Common myeloid progenitor, CD34-positive (primary cell): ENCODE data around the gene STOM.

Experiments used
- CTCF ChIA-PET: fragments of 350-600 bp; sonication (Branson Sonifier 250); formaldehyde crosslinking; loops from one replicate; lab custom pipeline; 2021; ENCODE audit warnings: antibody characterized with exemption; lab: Charles Lee
- POLR2A ChIA-PET: fragments of 350-600 bp; sonication (Branson Sonifier 250); formaldehyde crosslinking; loops from one replicate; lab custom pipeline; 2021; ENCODE audit warnings: antibody characterized with exemption; lab: Charles Lee
- DNase-seq, 3 donors: peaks; one replicate each; pipeline versions ENCODE4 v3.0.0 to v3.0.0-alpha.2; 2013
- H3K27ac ChIP-seq, 2 experiments: 1 replicate in 1 of 2; 2 replicates in 1 of 2; pipeline ENCODE4 v1.7.0; 2013; ENCODE audit warnings: inconsistent platforms in 2 of 2, low read length in 2 of 2, mild to moderate bottlenecking in 2 of 2, low read depth in 1 of 2, moderate library complexity in 1 of 2; ENCODE audit not compliant: severe bottlenecking in 2 of 2, insufficient read depth in 1 of 2, poor library complexity in 1 of 2
- H3K27me3 ChIP-seq, 5 experiments: replicated peaks in 2 of 5; 1 replicate in 3 of 5; 2 replicates in 2 of 5; pipeline versions ENCODE4 v1.6.1 to v1.7.0; 2013; ENCODE audit warnings: low read length in 4 of 5, mild to moderate bottlenecking in 2 of 5, moderate library complexity in 2 of 5, inconsistent platforms in 1 of 5; ENCODE audit not compliant: insufficient read depth in 5 of 5, control insufficient read depth in 4 of 5
- H3K36me3 ChIP-seq, 4 experiments: 1 replicate in 2 of 4; 2 replicates in 2 of 4; pipeline versions ENCODE4 v1.6.1 to v1.7.0; 2013; ENCODE audit warnings: low read length in 3 of 4, control low read depth in 1 of 4, mild to moderate bottlenecking in 1 of 4; ENCODE audit not compliant: control insufficient read depth in 4 of 4, insufficient read depth in 4 of 4
- H3K4me1 ChIP-seq, 4 experiments: 1 replicate in 3 of 4; 2 replicates in 1 of 4; pipeline versions ENCODE4 v1.6.1 to v1.7.1; 2013; ENCODE audit warnings: low read length in 3 of 4, mild to moderate bottlenecking in 3 of 4, control low read depth in 1 of 4, inconsistent platforms in 1 of 4, moderate library complexity in 1 of 4; ENCODE audit not compliant: control insufficient read depth in 4 of 4, insufficient read depth in 4 of 4; ENCODE audit errors: control extremely low read depth in 1 of 4
- H3K4me3 ChIP-seq, 7 experiments: 1 replicate in 4 of 7; 2 replicates in 3 of 7; pipeline versions ENCODE4 v1.5.1 to v1.7.0; 2013; ENCODE audit warnings: mild to moderate bottlenecking in 7 of 7, low read length in 6 of 7, moderate library complexity in 6 of 7, inconsistent platforms in 2 of 7, low read depth in 2 of 7, control low read depth in 1 of 7; ENCODE audit not compliant: insufficient read depth in 4 of 7, control insufficient read depth in 1 of 7; ENCODE audit errors: extremely low read depth in 1 of 7
- H3K9me3 ChIP-seq, 5 experiments: 1 replicate in 4 of 5; 2 replicates in 1 of 5; pipeline versions ENCODE4 v1.6.1 to v1.7.1; 2013; ENCODE audit warnings: low read length in 4 of 5, mild to moderate bottlenecking in 2 of 5, inconsistent platforms in 1 of 5, low read depth in 1 of 5, moderate library complexity in 1 of 5; ENCODE audit not compliant: control insufficient read depth in 4 of 5, insufficient read depth in 2 of 5; ENCODE audit errors: control extremely low read depth in 1 of 5
- WGBS: methylation state at CpG from one replicate; pipeline ENCODE4 v1.1.5; 2013; ENCODE audit not compliant: insufficient coverage; 5-methylcytosine and 5-hydroxymethylcytosine counted together

The STOM gene

DNA sequence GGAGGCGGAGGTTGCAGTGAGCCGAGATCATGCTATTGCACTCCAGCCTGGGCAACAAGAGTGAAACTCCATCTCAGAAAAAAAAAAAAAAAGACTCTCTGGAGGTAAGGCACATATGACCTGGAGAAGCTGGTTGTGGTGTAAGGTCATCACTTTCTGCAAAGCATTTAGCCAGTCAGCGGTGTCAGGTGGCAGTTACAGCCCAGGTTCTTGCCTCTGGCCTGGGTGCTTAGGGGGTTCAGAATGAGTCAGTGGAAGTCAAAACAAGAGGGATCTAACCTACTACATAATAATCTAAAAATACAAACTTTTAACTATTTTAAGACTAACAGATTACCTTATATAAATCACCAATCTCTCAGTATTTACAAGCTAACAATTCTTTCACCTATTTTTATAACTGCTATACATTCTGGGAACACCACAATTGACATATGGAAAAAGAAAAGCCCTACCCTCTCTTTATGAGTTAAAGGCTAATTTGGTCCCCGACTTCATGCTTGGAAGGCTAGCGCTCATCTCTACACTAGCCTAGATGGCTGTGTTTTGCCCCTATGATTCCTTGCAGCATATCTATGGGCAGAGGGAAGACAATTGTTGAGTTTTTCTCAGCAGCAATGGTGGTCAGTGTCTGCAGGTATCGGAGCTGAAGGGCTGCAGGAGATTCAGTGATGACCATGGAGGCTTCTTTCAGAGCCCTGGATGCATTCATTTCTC lies 29.2 kb downstream of the STOM start:
- Histone ChIP-seq H3K27me3 (no peaks in the 10 kb centered on the region), H3K4me1 (no peaks in the 10 kb centered on the region), H3K4me3 (no peak overlapping the region), H3K27ac (no peak overlapping the region), H3K9me3 (no peaks in the 10 kb centered on the region), H3K36me3 (peaks cover 13 to 77% (median 49%) of the 10 kb centered on the region in 4 experiments)
- CTCF ChIA-PET, result interaction anchor here (0.8 to 5.7 kb wide), 7 partner anchors 9 to 136 kb away, joined by 3 to 31 read pairs (median 4); no protein-coding TSS in a partner anchor
- WGBS, result 100% methylated on average over 3 of the region's 6 CpGs
- DNase-seq, result no peak
- POLR2A ChIA-PET, result no interaction called here

GRCh38 chr9:121339437-121339836 lies 30.6 kb downstream of the STOM start:
- Histone ChIP-seq H3K27ac (no peak overlapping the region), H3K36me3 (peaks cover 13 to 77% (median 50%) of the 10 kb centered on the region in 4 experiments), H3K4me1 (no peaks in the 10 kb centered on the region), H3K9me3 (no peaks in the 10 kb centered on the region), H3K27me3 (no peaks in the 10 kb centered on the region), H3K4me3 (no peak overlapping the region)
- DNase-seq, result no peak
- ChIA-PET CTCF (interaction anchor here (0.7 to 5.7 kb wide), 8 partner anchors 10 to 86 kb away, joined by 3 to 31 read pairs (median 4); no protein-coding TSS in a partner anchor), POLR2A (interaction anchor here (1.0 kb wide), 1 partner anchor 36 kb away, joined by 6 read pairs; no protein-coding TSS in a partner anchor)
- 100% methylated on average over 1 of the region's 2 CpGs for WGBS

DNA sequence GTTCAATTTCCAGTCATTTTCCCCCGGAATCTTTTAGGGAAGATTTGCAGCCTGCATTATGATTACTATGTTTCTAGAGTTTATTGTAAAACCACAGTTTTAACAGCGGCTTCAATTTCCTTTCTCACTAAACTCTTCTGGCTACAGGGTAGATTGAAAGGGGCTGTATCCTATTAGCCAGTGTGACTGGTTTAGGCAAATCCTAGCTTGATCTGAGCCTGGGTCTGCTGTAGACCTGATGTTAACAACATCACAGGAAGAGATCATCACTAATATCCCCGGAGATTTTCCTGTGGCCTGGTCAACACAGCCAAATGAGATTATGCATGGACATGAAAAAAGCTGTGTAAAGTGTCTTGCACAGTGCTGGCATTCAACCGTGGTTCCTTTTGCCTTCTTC lies 33.4 kb downstream of the STOM start:
- Histone ChIP-seq H3K27me3 (no peaks in the 10 kb centered on the region), H3K4me3 (no peak overlapping the region), H3K36me3 (peaks cover 10 to 79% (median 53%) of the 10 kb centered on the region in 4 experiments), H3K4me1 (peaks cover 0 to 3% (median 0%) of the 10 kb centered on the region in 4 experiments), H3K9me3 (no peaks in the 10 kb centered on the region), H3K27ac (no peak overlapping the region)
- 100% methylated on average over 3 of the region's 4 CpGs for WGBS
- POLR2A ChIA-PET, result no interaction called here
- CTCF ChIA-PET, result interaction anchor here (1.0 to 5.7 kb wide), 2 partner anchors 13 to 58 kb away, joined by 6 to 31 read pairs; no protein-coding TSS in a partner anchor
- DNase-seq, result no peak

DNA sequence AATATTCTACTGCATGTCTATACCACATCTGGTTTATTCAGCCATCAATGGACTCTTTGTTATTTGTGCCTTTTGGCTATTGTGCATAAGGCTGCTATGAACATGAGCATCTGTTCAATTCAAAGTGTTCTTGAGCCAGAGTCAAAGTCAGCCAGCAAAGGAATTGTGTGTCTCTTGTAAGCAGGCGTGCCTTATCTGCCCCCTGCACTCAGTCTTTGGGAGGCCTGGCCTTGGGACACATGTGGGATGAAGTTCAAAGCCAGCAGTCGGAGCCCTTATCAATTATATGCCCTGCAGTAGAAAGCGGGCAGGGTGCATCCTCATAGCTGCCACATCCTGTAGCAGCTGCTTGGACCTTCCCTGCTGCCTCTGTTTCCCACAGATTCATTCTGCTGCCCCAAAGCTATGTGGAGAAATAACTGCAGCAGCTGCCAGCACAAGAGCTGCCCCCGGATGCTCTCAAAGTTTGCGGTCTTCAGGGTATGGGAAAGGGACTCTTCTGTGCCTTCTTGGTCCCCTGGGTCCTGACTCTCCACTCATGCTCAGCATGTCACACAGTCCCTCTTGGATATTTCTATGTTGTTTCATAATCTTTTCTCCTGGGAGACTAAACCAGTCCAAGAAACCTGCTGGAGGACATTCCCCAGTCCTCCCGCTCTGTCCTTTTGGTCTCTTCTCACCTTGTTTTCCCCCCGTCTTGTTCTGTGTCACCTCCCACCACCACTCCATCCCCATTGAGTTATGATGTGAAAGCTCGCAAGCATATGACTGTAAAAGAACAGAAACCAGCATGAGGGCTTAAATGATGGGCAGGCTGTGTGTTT lies 35.9 kb downstream of the STOM start:
- H3K27me3 ChIP-seq, result no peaks in the 10 kb centered on the region
- peaks cover 5 to 81% (median 56%) of the 10 kb centered on the region in 4 experiments for H3K36me3 ChIP-seq
- no peaks in the 10 kb centered on the region for H3K9me3 ChIP-seq
- ChIA-PET POLR2A (no interaction called here), CTCF (interaction anchor here (0.6 to 2.4 kb wide), 7 partner anchors 10 to 64 kb away, joined by 3 to 8 read pairs (median 4); no protein-coding TSS in a partner anchor)
- no peak overlapping the region for H3K4me3 ChIP-seq
- peak in 2 of 3 donors; percentile 60 to 80 for DNase-seq
- H3K27ac ChIP-seq, result no peak overlapping the region
- WGBS, result 86% methylated on average over 3 of the region's 8 CpGs
- H3K4me1 ChIP-seq, result peaks cover 0 to 5% (median 0%) of the 10 kb centered on the region in 4 experiments

GRCh38 chr9:121331992-121332685 lies 37.9 kb downstream of the STOM start:
- POLR2A ChIA-PET, result no interaction called here
- Histone ChIP-seq H3K27me3 (no peaks in the 10 kb centered on the region), H3K27ac (no peak overlapping the region), H3K9me3 (no peaks in the 10 kb centered on the region), H3K36me3 (peaks cover 2 to 84% (median 60%) of the 10 kb centered on the region in 4 experiments), H3K4me1 (peaks cover 0 to 5% (median 0%) of the 10 kb centered on the region in 4 experiments), H3K4me3 (no peak overlapping the region)
- CTCF ChIA-PET, result interaction anchor here (0.6 to 2.4 kb wide), 13 partner anchors 9 to 129 kb away, joined by 3 to 8 read pairs (median 4); no protein-coding TSS in a partner anchor
- DNase-seq, result peak in 1 of 3 donors; percentile 39
- WGBS, result 68% methylated on average over 7 of the region's 14 CpGs

DNA sequence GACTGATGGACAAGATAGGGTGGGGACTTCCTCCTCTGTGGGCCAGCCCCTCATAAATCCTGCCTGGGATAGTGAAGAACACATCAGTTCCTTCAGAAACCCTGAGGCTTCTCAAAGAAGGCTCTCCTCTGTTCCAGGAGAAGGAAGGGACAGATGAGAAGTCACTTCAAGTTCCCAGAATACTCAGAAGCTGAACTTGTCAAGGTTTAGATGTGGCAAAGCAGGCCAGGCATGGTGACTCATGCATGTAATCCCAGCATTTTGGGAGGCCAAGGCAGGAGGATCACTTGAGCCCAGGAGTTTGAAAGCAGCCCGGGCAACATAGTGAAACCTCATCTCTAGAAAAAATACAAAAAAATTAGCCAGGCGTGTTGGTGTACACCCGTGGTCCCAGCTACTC lies 38.5 kb downstream of the STOM start:
- H3K4me3 ChIP-seq, result no peak overlapping the region
- ChIA-PET CTCF (interaction anchor here (0.8 to 2.4 kb wide), 11 partner anchors 9 to 66 kb away, joined by 3 to 8 read pairs (median 4); no protein-coding TSS in a partner anchor), POLR2A (no interaction called here)
- H3K9me3 ChIP-seq, result no peaks in the 10 kb centered on the region
- WGBS, result 84% methylated on average over 3 of the region's 3 CpGs
- H3K27me3 ChIP-seq, result no peaks in the 10 kb centered on the region
- no peak for DNase-seq
- H3K4me1 ChIP-seq, result peaks cover 0 to 5% (median 0%) of the 10 kb centered on the region in 4 experiments
- no peak overlapping the region for H3K27ac ChIP-seq
- peaks cover 0 to 85% (median 62%) of the 10 kb centered on the region in 4 experiments for H3K36me3 ChIP-seq
